Anterior cingulate cortex (tissue), 58 donors: ENCODE data around the gene DIP2C.
A peak's percentile ranks its signal among the peaks of the same experiment; 100 is the strongest.
"Not testable (repeated sequence)": the region's sequence is repeated elsewhere in the genome, so short reads cannot be mapped to it uniquely, and the experiment has no call there.

ENCODE experiments used
- DNase-seq, 58 donors: peaks; one replicate each; lab custom pipeline; 2025; lab: John Stamatoyannopoulos, UW

The DIP2C gene

DNA sequence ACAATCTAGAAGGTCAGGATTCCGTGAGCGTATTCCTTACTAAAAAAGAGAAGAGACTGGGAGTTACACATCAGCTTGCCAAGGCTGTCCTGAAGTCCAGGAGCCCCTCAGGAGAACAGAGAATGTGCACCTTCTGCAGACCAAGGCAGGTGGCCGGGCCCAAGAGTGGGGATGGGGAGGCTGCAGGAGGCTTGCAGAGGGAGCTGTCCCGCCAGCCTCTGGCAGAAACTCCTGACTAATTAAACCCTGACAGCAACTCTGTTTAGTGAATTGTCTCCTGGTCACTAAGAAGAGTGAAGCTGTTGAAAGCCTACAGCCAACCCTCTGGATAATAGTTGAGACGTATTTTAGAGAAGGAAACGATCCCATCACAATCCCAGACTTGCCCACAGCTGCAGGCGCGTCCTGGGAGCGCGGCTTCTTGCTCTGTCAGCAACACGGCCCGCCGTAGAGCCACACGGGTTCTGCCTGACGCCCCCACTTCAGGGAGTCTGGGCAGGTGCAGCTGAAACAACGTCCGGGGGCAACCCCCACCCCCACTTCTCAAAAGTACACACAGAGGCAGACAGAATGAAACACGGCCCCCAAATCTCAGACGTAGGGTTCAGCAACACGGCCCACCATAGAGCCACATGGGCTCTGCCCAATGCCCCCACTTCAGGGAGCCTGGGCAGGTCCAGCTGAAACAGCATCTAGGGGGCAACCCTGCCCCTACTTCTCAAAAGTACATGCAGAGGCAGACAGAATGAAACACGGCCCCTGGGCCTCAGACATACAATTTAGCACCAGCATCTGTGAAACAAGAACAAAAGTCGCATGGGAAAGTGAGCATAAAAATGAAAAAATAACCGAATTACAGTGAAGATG is 45.2 kb downstream of the DIP2C start:
- no peak for DNase-seq

DNA sequence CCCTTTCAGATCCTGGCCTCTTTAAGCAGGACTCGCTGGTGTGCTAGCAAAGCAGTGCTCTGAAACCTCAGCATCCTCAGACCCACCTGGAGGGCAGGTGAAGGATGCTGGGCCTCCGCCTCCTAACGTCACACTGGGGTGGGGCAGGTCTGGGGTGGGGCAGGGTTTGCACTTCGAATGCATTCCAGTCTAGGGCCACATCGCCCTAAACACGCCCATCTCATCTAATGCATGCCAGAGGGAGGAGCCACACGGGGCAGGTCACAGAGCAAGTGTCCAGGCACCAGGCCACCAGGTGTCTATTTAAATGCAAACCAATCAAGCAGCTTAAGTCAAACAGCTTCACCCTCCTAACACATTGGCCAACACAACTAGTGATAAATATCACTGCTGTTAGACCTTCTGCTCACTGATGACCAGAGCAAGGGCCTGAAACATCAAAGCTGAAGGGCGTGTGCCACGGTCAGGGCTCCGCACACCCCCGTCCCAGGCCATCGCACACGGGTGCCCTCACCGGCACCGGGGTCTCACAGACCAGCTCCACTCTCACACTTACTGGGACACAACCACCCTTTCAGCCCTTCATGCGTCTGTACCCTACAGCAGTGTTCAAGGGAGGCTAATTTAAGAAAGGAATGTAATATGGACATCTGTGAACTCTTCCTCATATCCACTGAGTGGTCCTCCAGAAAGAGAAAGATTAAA is 47.1 kb downstream of the DIP2C start:
- DNase-seq, result no peak

DNA sequence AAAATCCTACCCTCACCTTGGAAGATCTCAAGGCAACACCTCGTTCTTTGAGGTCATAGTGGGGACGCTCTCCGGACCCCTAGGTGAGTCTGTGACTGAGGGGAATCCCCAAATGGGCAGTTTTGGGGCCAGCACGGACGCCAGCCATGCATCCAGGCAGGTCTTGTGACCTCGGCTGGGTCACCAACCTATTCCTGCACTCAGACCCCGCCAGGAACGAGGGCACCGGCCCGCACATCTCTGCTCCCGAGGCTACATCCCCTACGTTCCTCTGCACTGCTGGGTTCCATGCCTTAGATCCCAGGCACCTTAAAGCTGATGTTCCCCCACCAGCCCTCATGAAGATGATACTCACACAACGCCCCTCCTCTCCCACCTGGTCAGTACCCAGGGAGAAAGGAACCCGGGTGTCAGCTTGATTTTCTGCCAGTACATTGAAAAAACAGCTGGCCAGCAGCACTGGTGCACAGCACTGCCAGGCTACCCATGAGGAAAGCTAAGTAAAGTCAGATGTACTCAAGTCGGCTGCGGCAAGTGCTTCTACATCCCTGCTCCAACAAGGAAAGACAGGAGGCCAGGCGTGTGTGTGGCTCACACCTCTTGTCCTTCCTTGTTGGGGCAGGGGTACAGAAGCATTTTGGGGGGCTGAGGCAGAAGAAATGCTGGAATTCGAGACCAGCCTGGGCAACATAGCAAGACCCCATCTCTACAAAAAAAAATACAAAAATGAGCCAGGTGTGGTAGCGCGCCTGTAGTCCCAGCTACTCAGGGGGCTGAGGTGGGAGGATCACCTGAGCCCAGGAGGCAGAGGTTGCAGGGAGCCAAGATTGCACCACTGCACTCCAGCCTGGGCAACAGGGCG is 48.1 kb downstream of the DIP2C start:
- DNase-seq, result no peak

DNA sequence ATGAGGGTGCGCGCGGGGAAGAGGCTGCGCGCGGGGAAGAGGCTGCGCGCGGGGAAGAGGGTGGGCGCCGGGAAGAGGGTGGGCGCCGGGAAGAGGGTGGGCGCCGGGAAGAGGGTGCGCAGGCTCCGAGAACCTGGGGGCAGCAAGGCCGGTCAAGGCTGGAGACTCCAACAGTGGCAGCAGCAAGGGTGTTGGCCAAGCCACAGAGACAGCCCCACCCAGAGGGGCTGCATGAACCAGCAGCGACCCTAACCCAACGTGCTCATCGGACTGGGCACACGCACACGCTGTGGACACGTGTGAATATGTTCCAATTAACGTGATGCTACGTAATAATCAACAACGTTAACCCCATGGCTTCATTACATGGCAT is 48.8 kb downstream of the DIP2C start:
- DNase-seq, result no peak

- DNase-seq, result peak in 9 of 58 donors; percentile 27 to 66 (median 47)
Observed at GRCh38 chr10:639751-640672, 49.5 kb downstream of the DIP2C start.

DNA sequence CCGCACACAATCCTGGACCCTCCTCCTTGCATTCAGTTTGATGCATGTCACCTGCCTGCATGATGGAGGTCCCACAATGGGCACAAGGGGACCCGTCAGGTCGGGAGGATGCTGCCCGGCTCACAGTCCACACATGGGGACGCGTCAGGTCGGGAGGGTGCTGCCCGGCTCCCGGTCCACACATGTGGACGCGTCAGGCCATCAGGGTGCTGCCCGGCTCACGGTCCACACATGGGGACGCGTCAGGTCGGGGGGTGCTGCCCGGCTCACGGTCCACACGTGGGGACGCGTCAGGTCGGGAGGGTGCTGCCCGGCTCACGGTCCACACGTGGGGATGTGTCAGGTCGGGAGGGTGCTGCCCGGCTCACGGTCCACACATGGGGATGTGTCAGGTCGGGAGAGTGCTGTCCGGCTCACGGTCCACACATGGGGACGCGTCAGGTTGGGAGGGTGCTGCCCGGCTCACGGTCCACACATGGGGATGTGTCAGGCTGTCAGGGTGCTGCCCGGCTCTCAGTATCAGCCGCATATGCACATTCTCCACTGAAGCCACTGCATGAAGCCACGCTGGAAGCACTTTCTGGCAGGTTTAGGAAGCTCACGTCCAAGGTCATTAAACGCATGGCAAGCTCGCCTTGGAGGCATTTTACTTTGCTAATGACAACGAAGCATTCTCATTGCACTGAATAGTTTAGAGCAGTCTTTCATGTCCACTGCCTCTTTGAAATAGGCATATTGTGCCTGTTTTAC is 50.3 kb downstream of the DIP2C start:
- DNase-seq, result no peak

- DNase-seq, result no peak
Observed at GRCh38 chr10:637771-638195, 51.7 kb downstream of the DIP2C start.

DNA sequence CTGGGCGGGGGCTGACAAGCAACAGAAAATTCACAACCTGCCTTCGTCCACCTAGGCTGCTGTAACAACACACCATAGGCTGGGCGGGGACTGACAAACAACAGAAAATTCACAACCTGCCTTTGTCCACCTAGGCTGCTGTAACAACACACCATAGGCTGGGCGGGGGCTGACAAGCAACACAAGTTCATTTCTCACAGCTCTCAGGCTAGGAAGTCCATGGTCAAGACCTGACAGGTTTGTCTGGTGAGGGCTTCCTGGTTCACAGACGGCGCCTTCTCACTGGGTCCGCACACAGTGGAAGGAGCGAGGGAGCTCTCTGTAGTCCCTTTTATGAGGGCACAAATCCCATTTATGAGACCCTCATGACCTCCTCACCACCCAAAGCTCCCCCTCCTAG is 52.2 kb downstream of the DIP2C start:
- DNase-seq, result no peak

- DNase-seq, result no peak
Observed at GRCh38 chr10:636769-637168, 52.7 kb downstream of the DIP2C start.

GRCh38 chr10:636016-636730 is 53.3 kb downstream of the DIP2C start:
- DNase-seq, result no peak

- DNase-seq, result peak in 28 of 58 donors; percentile 22 to 79 (median 58)
Observed at GRCh38 chr10:635088-635861, 54.2 kb downstream of the DIP2C start.

DNA sequence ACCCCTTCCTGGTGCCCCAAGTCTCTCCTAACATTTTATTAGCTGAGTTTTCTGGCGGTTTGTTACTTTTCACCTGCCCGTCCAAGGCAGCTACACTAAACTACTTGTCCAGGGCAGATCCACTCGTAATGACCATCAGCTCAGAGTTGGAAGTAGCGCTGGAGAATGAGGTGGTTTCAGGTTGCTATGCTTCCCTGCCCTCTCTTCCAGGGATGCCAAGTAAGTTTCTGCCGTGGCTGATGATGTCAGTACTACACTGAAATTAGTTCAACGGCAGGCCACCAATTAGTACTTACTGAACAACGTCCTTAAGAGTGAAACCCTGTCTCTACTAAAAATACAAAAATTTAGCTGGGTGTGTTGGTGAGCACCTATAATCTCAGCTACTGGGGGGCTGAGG is 55.2 kb downstream of the DIP2C start:
- DNase-seq, result peak in 1 of 58 donors; percentile 28

DNA sequence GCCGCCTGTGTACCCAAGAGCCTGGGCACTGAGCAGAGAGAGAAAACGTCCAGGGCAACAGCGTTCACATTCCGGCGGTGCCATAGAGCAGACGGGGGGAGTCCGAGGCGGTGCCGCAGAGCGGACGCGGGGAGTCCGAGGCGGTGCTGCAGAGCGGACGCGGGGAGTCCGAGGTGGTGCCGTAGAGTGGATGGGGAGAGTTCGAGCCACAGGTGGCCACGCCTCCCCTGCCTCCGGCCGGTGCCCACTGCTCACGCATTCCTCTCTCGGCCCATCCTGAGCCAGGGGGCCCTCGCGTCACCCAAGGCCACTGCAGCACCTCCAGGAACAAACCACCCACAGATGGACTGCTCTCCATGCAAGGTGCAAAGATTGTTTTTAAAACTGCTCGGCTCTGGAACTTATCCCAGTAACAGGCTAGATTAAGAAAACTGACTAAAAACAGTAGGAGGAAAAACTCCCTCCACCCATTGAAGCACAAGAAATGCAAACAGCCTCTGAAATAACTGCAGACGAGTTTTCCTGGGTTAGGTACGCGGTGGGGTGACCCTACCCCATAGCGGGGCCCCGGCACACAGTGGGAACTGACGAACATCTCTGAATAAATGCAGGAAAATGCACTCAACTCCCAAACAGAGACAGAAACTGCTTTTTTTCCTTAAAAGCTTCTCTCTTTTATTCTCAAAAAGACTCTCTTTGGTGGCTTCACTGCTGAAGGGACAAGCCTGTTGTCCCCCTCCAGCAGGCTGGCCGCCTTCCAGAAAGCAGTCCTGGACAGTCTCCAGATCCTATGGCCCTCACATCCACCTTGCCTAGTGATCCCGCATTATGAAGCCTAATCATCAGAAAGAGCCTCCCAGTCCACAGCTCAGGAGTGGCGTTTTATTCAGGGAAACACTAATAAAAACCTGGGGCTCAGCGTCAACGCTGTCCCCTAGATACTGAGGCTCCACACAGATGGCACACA is 55.9 kb downstream of the DIP2C start:
- peak in 3 of 58 donors; percentile 27 to 75 (median 39) for DNase-seq

DNA sequence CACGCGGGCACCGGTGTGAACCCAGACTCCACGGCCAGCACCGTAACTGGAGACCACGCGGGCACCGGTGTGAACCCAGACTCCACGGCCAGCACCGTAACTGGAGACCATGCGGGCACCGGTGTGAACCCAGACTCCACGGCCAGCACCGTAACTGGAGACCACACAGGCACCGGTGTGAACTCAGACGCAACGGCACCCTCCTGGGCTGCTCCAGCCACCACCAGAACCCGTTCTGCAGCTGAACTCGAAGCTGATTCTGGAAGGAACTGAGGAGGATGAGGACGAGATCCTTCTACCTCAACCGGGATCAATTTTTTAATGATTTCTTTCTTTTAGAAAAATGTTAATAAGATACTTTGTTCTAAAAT is 56.7 kb downstream of the DIP2C start:
- not testable (repeated sequence) for DNase-seq

DNA sequence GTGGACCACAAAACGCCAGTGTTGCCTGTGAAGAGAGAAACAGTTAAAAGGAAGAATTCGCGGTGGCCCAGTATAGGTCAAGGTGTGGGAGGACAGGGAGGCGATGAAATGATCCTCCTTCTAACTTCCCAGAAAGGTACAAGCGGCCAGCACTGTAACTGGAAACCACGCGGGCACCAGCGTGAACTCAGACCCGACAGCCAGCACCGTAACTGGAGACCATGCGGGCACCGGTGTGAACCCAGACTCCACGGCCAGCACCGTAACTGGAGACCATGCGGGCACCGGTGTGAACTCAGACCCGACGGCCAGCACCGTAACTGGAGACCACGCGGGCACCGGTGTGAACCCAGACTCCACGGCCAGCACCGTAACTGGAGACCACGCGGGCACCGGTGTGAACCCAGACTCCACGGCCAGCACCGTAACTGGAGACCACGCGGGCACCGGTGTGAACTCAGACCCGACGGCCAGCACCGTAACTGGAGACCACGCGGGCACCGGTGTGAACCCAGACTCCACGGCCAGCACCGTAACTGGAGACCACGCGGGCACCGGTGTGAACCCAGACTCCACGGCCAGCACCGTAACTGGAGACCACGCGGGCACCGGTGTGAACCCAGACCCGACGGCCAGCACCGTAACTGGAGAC is 57.2 kb downstream of the DIP2C start:
- not testable (repeated sequence) for DNase-seq

DNA sequence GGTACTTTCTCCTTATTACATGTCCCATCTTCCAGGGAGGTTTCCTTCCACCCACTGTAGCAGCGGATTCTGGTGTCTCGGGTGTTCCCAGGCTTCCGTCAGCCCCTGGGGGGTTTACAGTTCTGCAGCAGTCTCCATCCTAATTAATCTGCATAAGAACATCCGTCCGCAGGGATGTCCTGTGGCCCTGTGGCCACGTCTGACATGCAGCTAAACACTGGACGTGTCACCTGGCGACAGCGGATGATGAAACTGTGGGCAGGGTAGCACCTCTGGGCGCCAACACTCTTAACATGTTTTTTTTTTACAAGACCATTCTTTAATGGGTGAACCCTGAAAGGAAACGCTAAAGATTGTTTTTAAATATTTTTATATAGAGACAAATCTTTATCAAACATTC is 58.2 kb downstream of the DIP2C start:
- no peak for DNase-seq
